DMS153 treated with DMSO at 0.1 percent for 48 hours (cell line): Measurements from ENCODE around the gene AHRR.
"Not testable (repeated sequence)": the region's sequence is repeated elsewhere in the genome, so short reads cannot be mapped to it uniquely, and the experiment has no call there.

Experiments
- DNase-seq: peaks from one replicate; lab custom pipeline; 2025; ENCODE audit not compliant: unreplicated experiment; lab: John Stamatoyannopoulos, UW

The AHRR gene

DNA sequence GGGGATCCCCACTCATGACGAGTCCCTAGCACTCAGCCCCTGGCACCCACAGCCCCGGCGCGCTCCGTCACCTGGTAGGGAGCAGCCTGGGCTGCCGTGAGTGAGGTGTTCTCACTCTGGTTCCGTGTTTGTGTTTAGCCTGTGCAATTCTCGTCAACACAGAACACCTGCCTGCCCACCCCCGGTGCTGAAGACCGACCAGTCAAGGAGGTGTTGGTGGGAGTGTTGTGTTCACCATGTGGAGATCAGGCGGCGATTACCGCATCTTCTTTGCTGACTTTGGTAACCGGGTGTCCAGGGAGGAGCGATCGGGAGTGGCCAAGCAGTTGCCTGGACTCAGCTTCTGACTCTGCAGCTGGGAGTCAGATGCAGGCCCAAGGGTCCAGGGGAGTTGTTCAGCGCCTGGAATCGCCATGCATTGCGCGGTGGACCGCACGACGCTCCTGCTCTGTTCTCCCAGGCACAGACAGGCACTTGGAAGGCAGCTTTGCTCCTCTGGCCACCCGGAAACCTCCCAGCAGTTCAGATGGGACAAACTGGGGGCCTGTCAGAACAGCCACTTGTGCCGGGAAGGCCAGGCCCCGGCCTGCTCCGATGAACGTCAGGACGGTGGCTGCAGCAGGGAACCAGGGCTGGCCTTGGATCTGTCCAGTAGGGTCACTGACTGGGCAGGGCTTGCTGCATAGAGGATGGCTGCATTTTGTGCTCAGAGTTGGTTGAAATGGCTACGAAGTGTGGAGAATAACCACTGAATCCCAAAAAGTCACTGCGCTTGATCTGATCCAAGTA is 149.6 kb downstream of the AHRR start:
- DNase-seq: no peak

DNA sequence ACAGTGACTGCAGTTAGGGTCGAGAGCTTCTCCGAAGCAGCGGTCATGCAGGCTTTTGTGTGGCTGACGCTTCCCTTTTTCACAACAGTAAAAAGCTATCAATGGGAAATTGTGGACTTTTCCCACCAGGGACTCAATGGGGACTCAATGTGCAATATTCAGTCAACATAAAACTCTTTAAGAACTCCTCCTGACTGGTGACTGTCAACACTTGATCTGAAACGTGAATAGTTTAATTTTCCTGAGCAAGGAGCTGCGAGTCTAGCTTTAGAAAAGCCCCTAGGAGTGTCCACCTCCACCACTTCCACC is 150.2 kb downstream of the AHRR start:
- DNase-seq: no peak

DNA sequence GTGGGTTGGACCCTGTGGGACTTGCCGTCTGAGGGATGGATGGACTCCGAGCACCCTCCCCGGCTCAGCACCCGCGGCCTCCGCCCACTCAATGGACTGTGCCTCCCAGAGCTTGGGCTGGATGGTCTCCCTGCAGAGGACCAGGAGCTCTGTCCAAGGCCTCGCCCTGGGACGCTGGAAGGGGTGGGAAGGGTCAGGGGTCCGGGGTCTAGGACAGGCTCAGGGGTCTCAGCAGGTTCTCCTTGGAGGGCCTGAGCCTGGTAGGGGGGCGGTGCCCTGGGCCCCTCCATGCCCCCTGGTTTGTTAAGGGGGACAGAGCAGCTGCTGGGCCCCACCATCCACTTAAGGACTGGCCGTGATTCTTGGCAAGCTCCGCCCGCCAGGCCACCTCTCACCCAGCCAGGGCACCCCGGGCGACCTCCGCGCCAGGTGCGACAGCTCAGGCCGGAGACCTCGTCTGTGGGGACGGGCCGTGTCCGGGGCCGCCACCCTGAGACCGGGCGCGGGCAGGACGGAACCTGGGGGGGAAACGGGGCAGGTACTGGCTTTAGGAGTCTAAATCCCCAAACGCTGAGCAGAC is 150.7 kb downstream of the AHRR start:
- DNase-seq: no peak

DNA sequence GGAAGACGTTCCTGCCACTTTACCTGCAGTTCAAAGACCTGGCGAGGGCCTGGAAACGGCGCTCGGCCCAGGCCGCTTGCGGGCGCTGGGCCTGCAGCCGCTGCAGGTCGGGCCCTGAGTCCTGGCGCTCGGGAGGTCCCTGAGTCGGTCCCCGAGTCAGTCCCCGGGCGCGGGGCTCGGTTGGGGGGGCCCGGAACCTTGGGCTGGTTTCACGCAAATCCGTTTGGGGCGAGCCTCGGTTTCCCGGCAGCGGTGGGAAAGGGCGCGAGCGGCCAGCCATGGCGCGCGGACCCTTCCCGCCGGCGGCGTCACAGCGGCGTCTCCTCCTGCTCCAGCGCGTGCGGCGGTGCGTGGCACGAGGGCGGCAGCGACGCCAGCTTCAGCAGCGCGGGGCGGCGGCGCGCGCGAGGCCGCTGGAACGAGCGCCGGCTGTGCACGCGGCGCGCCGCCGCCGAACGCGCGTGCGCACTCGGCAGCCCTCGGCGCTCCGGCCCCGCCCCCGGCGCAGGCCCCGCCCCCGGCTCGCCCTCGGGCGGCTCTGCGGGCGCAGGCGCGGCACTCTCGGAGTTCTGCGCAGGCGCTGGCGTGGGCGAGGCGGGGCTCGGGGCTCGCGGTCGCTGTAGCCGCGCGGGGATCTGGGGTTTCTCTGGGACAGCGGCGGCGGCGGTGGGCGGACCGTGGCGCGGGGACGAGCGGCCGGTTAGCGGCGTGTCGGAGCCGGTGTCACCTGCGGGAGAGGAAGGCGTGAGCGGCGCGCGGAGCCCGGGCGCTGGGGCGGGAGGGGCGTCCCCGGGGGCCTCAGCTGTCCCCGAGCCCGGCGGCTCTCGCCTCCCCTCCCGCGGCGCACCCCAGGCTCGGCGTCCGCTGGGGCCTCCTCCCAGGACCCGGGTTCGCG is 151.4 kb downstream of the AHRR start:
- peak; percentile 83 for DNase-seq

DNA sequence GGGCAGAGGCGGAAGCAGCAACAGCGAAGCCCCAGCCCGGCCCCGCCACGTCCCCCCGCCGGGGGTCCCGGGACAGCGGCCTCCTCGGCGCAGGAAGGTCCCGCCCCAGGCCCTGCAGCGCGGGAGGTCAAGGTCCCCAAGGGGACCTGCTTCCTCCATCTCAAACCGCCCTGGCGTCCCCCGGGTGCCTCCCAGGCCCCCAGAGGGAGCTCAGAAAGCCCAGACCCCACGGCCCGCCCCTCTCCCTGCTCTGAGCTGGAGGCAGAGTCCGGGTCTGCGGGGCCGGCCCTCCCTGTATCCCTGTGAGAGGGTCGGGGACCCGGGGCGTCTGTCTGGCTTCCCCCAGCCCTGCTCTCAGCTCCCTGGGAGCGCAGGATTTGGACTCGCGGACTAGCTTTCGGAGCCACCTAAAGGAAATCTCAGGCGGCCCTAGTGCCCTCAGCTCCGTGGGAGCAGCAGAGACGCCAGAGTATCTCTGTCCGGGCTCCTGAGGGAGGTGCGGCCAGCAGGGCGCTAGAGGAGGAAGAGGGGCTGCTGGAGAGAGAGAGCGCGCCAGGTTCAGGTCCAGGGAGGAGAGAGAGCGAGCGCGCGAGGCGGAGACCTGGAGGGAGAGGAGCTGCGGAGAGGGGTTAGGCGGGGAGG is 152.2 kb downstream of the AHRR start:
- DNase-seq: no peak

DNA sequence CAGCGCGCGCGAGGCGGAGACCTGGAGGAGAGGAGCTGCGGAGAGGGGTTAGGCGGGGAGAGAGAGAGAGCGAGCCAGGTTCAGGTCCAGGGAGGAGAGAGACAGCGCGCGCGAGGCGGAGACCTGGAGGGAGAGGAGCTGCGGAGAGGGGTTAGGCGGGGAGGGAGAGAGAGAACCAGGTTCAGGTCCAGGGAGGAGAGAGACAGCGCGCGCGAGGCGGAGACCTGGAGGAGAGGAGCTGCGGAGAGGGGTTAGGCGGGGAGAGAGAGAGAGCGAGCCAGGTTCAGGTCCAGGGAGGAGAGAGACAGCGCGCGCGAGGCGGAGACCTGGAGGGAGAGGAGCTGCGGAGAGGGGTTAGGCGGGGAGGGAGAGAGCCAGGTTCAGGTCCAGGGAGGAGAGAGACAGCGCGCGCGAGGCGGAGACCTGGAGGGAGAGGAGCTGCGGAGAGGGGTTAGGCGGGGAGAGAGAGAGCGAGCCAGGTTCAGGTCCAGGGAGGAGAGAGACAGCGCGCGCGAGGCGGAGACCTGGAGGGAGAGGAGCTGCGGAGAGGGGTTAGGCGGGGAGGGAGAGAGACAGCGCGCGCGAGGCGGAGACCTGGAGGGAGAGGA is 152.8 kb downstream of the AHRR start:
- DNase-seq: not testable (repeated sequence)

DNA sequence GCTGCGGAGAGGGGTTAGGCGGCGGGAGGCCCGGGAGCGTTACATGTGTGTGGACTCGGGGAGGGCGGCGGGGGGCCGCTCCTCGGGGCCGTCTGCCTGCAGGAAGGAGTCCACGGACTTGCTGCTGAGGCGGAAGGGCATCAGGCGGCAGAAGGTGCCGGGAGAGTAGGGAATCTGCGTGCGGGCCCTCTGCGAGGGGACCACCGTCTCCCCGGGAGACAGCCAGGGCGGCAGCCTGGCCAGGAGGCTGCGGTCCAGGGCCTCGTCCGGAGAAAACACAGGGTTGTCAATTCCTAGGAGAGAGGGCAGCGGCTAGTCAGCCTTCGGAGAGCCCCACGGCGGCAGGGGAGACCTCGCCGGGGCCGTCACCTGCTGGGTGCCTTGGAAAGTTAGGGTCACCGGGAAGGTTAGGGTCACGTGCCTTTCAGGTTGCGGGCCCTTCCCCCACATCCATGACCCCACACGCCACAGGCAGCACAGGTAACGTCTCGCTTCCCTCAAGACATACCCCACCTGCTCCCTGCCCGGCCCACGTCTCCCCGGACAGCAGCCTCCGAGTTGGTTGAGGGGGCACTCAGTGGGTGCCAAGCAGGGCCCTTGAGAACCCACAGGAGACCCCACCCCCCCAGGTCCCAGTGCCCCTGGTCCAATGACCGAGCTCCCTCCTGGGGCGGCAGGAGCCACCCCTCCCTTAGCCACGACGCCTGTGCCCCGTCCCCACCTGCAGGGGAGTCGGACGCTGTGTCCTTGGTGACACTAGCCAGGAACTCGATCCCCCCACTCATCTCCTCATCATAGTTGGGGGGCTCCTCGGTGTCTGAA is 153.5 kb downstream of the AHRR start:
- DNase-seq: no peak

DNA sequence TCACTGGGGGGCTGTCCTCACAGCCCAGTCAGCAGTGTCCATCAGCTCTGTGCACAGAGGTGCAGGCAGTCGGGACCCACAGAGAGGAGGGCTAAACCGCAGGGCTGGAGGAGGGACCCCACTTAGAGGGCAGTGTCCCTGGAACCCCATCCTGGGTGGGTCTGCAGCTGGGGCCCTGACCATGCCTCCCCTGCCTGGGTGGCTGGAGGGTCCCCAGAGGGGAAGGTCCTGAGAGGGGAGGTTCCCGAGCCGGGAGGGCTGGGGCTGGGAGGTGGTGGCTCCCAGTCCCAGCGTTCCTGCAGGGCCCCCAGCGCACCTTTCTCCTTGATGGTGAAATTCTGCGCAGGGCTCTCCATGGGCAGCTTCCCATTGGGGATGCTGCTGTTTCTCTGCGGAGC is 154.2 kb downstream of the AHRR start:
- DNase-seq: no peak

DNA sequence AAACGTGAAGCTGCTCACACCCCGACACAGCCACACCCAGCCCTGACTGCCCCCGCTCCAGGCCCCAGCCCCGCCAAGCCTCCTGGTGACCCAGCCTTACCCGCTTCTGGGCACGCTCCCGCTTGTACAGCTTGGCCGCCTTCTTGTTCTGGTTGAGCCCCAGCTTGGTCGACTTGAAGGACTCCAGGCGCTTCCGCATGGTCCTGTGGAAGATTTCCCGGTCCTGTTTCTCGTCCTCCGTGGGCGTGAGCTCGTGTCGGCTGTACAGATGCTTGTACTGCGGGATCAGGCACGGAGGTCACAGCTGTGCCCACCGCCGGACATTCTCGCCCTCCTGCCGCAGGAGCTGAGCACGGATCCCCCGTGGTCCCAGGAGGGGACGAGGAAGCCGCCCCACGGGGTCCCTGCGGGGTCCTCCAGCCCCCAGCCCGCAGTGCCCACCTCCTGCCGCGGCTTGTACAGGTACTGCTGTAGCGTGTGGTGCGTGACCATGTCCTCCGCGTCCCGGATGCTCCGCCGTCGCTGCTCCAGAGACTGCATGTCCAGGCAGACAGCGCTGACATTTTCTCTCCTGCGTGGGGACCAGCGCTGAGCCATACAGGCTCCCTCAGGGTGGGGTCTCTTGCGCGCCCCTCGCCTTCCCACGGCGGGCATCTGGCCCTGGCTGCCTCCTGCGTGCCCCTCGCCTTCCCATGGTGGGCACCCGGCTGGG is 154.7 kb downstream of the AHRR start:
- DNase-seq: no peak

DNA sequence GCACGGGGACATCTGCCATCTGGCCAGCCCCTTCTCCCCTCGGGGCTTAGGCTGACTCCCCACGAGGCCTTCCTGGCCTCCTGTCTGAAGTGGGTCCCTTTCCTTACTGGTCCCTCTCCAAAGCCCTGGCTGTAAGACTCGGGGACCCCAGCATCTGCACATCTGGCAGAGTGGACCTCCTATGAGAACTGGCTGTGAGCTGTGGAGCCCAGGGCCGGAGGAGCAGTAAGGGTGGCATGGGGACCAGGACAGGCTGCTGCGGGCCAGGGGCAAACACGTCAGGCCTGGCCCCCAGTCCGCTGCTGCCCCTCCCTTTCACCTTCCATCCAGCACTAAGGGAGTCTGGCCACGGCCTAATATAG is 155.3 kb downstream of the AHRR start:
- DNase-seq: no peak

DNA sequence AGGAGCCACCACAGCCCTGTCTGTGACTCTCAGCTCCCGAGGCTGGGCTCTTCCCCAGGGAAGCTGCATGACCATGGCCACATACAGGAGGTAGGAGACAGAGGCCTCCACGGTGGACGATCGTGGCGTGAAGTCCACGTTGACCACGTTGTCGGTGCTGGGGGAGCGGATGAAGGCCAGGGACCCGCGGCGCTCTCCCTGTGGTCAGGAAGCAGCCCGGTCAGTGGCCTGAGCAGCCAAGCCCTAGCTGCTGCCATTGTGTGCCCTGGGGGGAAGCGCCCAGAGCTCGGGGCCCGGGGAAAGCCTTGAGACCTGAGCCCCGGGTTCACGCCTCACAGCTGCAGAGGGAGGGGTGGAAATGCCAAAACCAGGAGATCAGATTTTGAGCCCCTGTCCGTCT is 155.7 kb downstream of the AHRR start:
- no peak for DNase-seq

DNA sequence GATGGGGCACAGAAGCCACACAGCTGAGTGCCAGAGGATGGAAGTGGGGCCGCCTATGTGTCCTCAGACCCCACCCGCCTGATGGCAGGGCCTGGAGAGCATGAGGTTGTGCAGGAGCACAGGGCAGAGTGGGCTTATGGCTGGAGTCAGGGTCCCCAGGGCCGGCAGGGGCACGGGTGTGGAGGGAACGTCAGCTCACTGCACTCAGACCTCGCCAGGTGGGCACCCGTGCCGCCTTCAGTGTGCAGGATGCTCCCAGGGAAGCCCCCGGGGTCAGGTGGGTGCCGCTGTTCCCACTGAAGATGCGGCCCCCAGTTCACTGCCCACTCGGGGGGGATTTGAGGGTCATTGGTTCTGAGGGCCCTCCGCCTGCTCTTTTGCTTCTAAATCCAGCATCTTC is 156.4 kb downstream of the AHRR start:
- DNase-seq: no peak

DNA sequence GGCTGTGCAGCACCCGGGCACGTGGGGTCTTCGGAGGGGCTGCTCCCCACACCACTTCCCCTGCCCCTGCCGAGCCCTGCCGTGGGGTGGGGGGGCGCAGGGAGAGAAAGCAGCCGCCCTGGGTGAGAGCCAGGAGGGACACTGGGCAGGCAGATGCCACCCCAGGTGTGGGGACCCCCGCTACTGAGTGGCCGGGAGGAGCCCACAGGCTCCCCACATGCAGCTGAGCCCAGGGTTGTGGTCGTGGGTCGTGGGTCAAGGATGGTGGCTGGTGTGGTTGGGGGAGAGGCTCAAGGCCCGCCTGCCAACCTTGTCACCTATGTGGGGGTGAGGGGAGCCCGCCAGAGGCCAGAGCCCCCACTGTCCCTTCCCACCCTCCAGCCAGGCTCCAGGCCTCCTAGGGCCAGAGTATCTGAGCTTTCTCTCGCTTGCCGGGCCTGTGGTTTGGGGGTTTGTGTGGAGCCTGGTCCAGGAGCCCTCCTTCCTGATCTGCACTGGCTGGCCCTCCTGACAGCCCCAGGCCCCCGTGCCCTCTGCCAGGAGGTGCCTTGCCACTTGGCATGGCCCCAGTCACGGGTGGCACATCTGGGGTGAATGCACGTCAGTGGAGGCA is 157.0 kb downstream of the AHRR start:
- no peak for DNase-seq

DNA sequence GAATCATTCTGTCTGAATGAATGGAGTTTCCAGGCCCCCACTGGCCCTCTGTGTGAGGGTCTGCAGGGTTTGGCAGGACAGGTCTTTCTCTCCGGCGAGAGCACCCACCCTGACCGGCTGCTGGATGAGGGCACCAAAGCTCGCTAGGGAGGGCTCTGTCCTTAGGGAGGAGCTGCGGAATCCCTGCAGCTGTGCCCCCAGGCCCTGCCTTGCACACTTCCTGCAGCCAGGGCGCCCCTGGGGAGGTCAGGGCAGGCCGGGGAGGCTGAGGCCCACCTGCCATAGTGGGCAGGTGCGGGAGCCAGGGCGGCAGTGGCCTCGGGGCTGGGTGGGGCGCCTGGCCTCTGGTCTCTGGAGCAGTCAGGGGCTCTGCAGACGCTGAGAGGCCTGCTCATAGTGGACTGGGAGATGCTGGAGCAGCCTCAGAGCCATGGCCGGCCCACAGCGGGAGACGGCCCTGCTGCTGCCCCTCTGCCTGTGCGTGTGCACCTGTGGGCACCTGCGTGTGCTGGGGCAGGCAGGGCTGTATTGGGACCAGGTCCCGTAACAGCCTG is 157.5 kb downstream of the AHRR start:
- no peak for DNase-seq

DNA sequence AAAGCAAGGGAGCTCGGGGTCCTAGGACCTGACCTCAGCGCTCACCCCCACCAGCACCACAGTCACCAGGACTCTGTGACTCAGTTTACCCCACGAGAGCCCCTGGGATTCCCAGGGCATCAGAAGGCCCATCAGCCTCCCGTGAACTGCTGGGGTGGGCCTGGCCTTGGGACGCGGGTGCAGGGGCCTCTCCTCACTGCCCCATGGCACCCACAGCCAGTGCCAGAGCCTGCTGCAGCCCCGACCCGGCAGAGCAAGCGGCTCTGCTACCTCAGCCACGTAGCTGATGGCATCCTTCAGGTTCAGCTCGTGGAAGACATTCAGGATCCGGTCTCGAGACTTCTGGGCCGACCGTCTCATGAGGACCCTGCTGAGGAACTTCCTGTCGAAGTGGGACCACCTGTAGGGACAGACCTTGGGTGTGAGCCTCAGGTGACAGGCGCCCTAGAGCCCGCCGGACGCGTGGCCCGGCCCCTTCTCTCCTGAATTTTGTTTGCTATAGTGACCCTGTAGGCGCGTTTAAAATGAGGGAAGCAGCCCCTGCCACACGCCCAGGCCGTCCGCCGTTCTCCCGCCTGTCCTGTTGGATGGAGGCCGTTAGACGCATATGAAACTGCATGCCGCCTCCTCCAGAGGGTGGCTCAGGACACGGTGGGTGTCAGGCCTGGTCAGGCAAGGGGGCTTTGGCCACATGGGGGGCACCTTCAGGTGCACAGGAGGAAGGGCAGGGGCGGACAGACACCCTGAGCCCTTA is 158.2 kb downstream of the AHRR start:
- DNase-seq: no peak

DNA sequence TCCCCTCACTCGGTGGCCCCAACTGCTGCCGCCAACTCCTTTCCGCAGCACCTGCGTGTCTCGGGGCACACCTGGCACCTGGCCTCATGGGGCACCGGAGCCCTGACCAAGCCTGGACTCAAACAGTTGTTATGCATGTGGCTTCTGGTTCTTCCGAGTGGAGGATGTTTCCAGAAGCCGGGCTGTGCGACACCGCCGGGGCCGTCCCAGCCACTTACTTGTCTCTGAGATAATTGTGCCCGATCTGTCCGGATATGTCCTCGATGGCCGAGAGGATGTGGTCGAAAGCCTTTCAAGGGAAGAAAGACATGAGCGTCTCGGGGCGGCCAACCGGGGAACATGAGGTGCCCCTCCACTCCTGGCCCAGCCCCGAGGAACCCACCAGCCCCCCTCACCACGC is 159.8 kb downstream of the AHRR start:
- no peak for DNase-seq

DNA sequence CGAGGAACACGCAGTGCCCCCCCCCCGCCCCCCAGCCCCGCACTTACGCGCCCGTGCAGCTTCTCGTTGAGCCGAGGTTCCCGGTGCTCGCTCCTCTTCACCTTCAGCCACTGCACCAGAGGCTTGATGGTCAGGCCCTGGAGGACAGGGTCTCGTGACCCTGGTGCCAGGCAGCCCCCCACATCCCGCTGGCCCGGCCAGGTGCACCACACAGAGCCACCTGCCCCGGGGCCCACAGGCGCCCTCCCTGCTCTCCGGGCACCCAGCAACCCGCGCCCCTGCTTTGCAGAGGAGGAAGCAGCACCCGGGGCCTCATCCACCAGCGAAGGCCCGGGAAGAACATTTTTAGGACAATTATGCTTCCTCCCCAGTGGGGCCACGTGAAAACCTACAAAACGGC is 160.5 kb downstream of the AHRR start:
- no peak for DNase-seq

DNA sequence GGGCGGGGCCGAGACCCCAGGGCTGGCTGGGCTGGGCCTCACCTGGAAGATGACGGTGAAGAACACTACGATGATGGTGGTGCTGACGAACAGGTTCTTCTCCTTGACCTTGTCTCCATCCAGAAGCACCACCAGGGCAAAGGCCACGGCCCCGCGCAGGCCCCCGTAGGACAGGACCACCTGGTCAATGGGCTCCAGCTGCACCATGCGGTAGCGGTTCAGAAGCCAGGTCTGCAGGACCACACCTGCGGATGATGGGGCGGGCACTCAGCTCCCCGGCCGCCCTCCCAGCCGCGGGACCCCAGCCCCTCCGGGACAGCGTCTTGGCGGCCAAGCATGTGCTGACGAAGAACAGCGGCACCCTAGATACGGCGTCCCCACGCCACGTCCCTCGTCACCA is 161.0 kb downstream of the AHRR start:
- no peak for DNase-seq
